ENCODE results near the gene SEC24D. TPM values are rescaled to one million over a fixed set of nuclear protein-coding genes. Genes with fewer than 3 reads are reported as not detected.

Gene SEC24D
- total and polyA plus RNA-seq, 2 of the 8 experiments (the other 6 are each of a cell fraction or from before 2014, with no cell fraction given): 28.9 to 91.6 TPM

DNA sequence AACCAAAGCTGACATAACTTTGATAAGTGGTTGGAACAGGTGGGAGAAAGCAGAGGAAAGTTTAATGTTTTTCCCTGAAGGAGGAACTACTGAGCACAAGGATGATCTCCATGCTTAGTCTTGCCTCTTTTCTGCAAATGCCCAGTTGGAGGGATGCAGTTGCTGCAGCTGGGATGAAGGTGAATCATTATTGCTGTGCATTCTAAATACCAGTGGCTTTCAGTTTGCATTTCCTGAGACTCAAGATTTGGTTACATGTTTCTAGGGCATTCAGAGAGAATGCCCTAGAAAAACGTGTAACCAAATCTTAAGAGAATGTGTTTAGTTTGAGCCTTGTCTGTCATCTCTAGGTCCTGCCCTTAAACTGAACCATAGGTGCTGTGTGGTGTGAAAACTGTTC, 108.6 kb downstream of the SEC24D start:
- Histone ChIP-seq H3K4me2 (ENCODE audit: insufficient read depth in 1 of 2, low read depth in 2 of 2, low read length in 2 of 2) (no peak overlapping the region), H3K23me2 (ENCODE audit: low read depth, low read length) (no peaks in the 10 kb centered on the region), H2BK15ac (ENCODE audit: low read length) (no peak overlapping the region), H4K8ac (ENCODE audit: extremely low read depth, insufficient read depth, low read length) (no peak overlapping the region), H3K27ac (ENCODE audit: low read depth, low read length) (no peak overlapping the region), H4K91ac (replicated peaks; ENCODE audit: insufficient read length, low read length) (no peak overlapping the region), H2BK20ac (ENCODE audit: low read length) (no peak overlapping the region), H2BK5ac (ENCODE audit: low read depth, low read length) (no peak overlapping the region), H4K5ac (ENCODE audit: insufficient read length, low read depth, low read length) (no peak overlapping the region), H3K14ac (ENCODE audit: insufficient read length) (no peak overlapping the region), H2AK5ac (ENCODE audit: low read depth, low read length) (no peak overlapping the region), H3K79me1 (ENCODE audit: low read depth, low read length) (no peaks in the 10 kb centered on the region), H3K4me1 (replicated peaks in 1 of 4; ENCODE audit: control insufficient read depth in 3 of 4, insufficient read depth in 4 of 4, low read length in 3 of 4) (no peaks in the 10 kb centered on the region), H3K9ac (replicated peaks in 1 of 4; ENCODE audit: extremely low read depth in 1 of 4, low read depth in 3 of 4, low read length in 3 of 4) (no peak overlapping the region), H4K20me1 (replicated peaks in 1 of 2; ENCODE audit: control insufficient read depth in 1 of 2, insufficient read depth in 2 of 2, low read length in 2 of 2) (peaks cover 0 to 3% of the 10 kb centered on the region in 2 experiments), H3K4me3 (ENCODE audit: extremely low read depth in 1 of 4, insufficient read depth in 2 of 4, low read depth in 3 of 4, low read length in 4 of 4) (no peak overlapping the region), H3K27me3 (replicated peaks in 1 of 4; ENCODE audit: control insufficient read depth in 3 of 4, extremely low read depth in 1 of 4, insufficient read depth in 3 of 4, low read length in 3 of 4) (no peaks in the 10 kb centered on the region), H3K4ac (replicated peaks; ENCODE audit: insufficient read length, low read depth, low read length) (no peak overlapping the region), H3K56ac (replicated peaks; ENCODE audit: insufficient read length, low read depth, low read length) (no peak overlapping the region), H2BK120ac (replicated peaks; ENCODE audit: low read depth, low read length) (no peak overlapping the region), H3K36me3 (ENCODE audit: control insufficient read depth in 2 of 4, insufficient read depth in 4 of 4, low read length in 3 of 4) (peaks cover 8 to 58% (median 40%) of the 10 kb centered on the region in 4 experiments), H3K79me2 (ENCODE audit: control insufficient read depth in 1 of 2, insufficient read depth in 2 of 2, low read length in 2 of 2) (no peaks in the 10 kb centered on the region), H2BK12ac (ENCODE audit: low read depth, low read length) (no peak overlapping the region), H3K23ac (ENCODE audit: insufficient read length) (no peak overlapping the region), H2AFZ (ENCODE audit: low read length) (no peak overlapping the region), H3K9me3 (ENCODE audit: insufficient read depth in 2 of 2, low read depth in 1 of 2, low read length in 1 of 2) (no peaks in the 10 kb centered on the region), H3K18ac (ENCODE audit: extremely low read depth, low read length) (no peak overlapping the region)
- WGBS, 2 experiments (ENCODE audit: extremely low coverage in 1 of 2, insufficient coverage in 1 of 2, insufficient read length in 1 of 2, insufficient replicate concordance in 2 of 2, low coverage in 1 of 2, low lambda C conversion rate in 2 of 2, missing lambda C conversion rate in 1 of 2): 79% methylated on average over 1 of the region's 1 CpG; no CpG with 5 or more reads in 1 of the 2 experiments
- FAIRE-seq (no peak), DNase-seq (ENCODE audit: low read depth in 1 of 2, low spot score in 2 of 2) (no peak)
- ChIA-PET CTCF (ENCODE audit: partially characterized antibody) (interaction anchor here (1.0 to 1.9 kb wide), 3 partner anchors 14 to 303 kb away, joined by 3 to 5 read pairs (median 4); no protein-coding TSS in a partner anchor), POLR2A (ENCODE audit: partially characterized antibody) (no interaction called here)
- TF ChIP-seq YY1 (IDR thresholded peaks at IDR 0.05; ENCODE audit: low read depth, low read length) (no peak), EP300 (IDR thresholded peaks at IDR 0.05; ENCODE audit: borderline replicate concordance in 1 of 2, low read depth in 2 of 2, low read length in 2 of 2) (no peak), TCF12 (IDR thresholded peaks at IDR 0.05; ENCODE audit: low read depth, low read length) (no peak)
